Measurements from ENCODE around the gene SFTPD. TPM values are rescaled to one million over a fixed set of nuclear protein-coding genes. Genes with fewer than 3 reads are reported as not detected.

The SFTPD gene
- total RNA-seq, 1 experiment from 2014 or later = not detected

GRCh38 chr10:79982861-79983260, 34.0 kb upstream of the SFTPD start:
- Histone ChIP-seq H3K27ac (ENCODE audit: low read depth, low read length, poor library complexity, severe bottlenecking) (no peak overlapping the region), H3K9me3 (ENCODE audit: low read depth, low read length, poor library complexity, severe bottlenecking) (no peaks in the 10 kb centered on the region), H3K36me3 (ENCODE audit: insufficient read depth, low read length, poor library complexity, severe bottlenecking) (no peaks in the 10 kb centered on the region), H3K4me1 (ENCODE audit: insufficient read depth, low read length, poor library complexity, severe bottlenecking) (no peaks in the 10 kb centered on the region), H3K27me3 (replicated peaks; ENCODE audit: insufficient read depth, low read depth, low read length, poor library complexity) (peaks cover 45% of the 10 kb centered on the region), H3K4me3 (ENCODE audit: low read depth, low read length, poor library complexity, severe bottlenecking) (no peak overlapping the region)
- TF ChIP-seq EZH2 (IDR thresholded peaks at IDR 0.05; ENCODE audit: borderline replicate concordance, low read depth, low read length, poor library complexity, severe bottlenecking) = no peak
- TF ChIP-seq CTCF (conservative IDR thresholded peaks at IDR 0.05; ENCODE audit: low read depth, low read length) = no peak
- BruUV-seq (replicated peaks) = no TSS peak
- DNase-seq (ENCODE audit: low spot score) = no peak
- ChIA-PET POLR2A (ENCODE audit: low non-redundant PET) (interaction anchor here (0.6 kb wide), 1 partner anchor 1656 kb away, joined by 4 read pairs; no protein-coding TSS in a partner anchor), CTCF (no interaction called here)
- intact Hi-C loops (cut with micrococcal nuclease; ENCODE audit: unreplicated experiment) = no loop called here

- POLR2A ChIA-PET (ENCODE audit: low non-redundant PET) = no interaction called here
- H3K27me3 ChIP-seq (replicated peaks; ENCODE audit: insufficient read depth, low read depth, low read length, poor library complexity) = peaks cover 43% of the 10 kb centered on the region
- H3K4me1 ChIP-seq (ENCODE audit: insufficient read depth, low read length, poor library complexity, severe bottlenecking) = no peaks in the 10 kb centered on the region
- peak overlapping the region; percentile 63 for H3K4me3 ChIP-seq (ENCODE audit: low read depth, low read length, poor library complexity, severe bottlenecking)
- H3K9me3 ChIP-seq (ENCODE audit: low read depth, low read length, poor library complexity, severe bottlenecking) = no peaks in the 10 kb centered on the region
- no TSS peak for BruUV-seq (replicated peaks)
- H3K36me3 ChIP-seq (ENCODE audit: insufficient read depth, low read length, poor library complexity, severe bottlenecking) = no peaks in the 10 kb centered on the region
- intact Hi-C loops (cut with micrococcal nuclease; ENCODE audit: unreplicated experiment) = no loop called here
- no peak overlapping the region for H3K27ac ChIP-seq (ENCODE audit: low read depth, low read length, poor library complexity, severe bottlenecking)
- DNase-seq (ENCODE audit: low spot score) = peak; percentile 30
- TF ChIP-seq EZH2 (IDR thresholded peaks at IDR 0.05; ENCODE audit: borderline replicate concordance, low read depth, low read length, poor library complexity, severe bottlenecking) = no peak
- TF ChIP-seq CTCF (conservative IDR thresholded peaks at IDR 0.05; ENCODE audit: low read depth, low read length) = no peak
- CTCF ChIA-PET = no interaction called here
Measured at GRCh38 chr10:79982362-79982800, 33.5 kb upstream of the SFTPD start.

- Histone ChIP-seq H3K9me3 (ENCODE audit: low read depth, low read length, poor library complexity, severe bottlenecking) (peaks cover 2% of the 10 kb centered on the region), H3K36me3 (ENCODE audit: insufficient read depth, low read length, poor library complexity, severe bottlenecking) (no peaks in the 10 kb centered on the region), H3K4me3 (ENCODE audit: low read depth, low read length, poor library complexity, severe bottlenecking) (peak overlapping the region; percentile 63), H3K4me1 (ENCODE audit: insufficient read depth, low read length, poor library complexity, severe bottlenecking) (no peaks in the 10 kb centered on the region), H3K27ac (ENCODE audit: low read depth, low read length, poor library complexity, severe bottlenecking) (no peak overlapping the region), H3K27me3 (replicated peaks; ENCODE audit: insufficient read depth, low read depth, low read length, poor library complexity) (peaks cover 37% of the 10 kb centered on the region)
- intact Hi-C loops (cut with micrococcal nuclease; ENCODE audit: unreplicated experiment) = no loop called here
- ChIA-PET CTCF (no interaction called here), POLR2A (ENCODE audit: low non-redundant PET) (no interaction called here)
- TF ChIP-seq CTCF (conservative IDR thresholded peaks at IDR 0.05; ENCODE audit: low read depth, low read length) = no peak
- TF ChIP-seq EZH2 (IDR thresholded peaks at IDR 0.05; ENCODE audit: borderline replicate concordance, low read depth, low read length, poor library complexity, severe bottlenecking) = no peak
- BruUV-seq (replicated peaks) = no TSS peak
- peak; percentile 71 for DNase-seq (ENCODE audit: low spot score)
Measured at GRCh38 chr10:79981450-79982361, 32.8 kb upstream of the SFTPD start.

All from A673 (cell line).